GM23338 (cell line): Measurements from ENCODE around the gene HIVEP3.

Experiments
- CREB1 ChIP-seq: fragments of 250-450 bp; sonication (Bioruptor Pico); IDR thresholded peaks from 2 replicates; pipeline ENCODE4 v1.5.0; 2020; ENCODE audit warnings: low read depth, mild to moderate bottlenecking, moderate library complexity
- EZH2 ChIP-seq: fragments of 200-600 bp; sonication (generic); IDR thresholded peaks from one replicate; pipeline ENCODE4 v1.8.0; 2017; ENCODE audit warnings: antibody characterized with exemption, mild to moderate bottlenecking, low read depth; ENCODE audit not compliant: unreplicated experiment
- EZH2phosphoT487 ChIP-seq: fragments of 200-600 bp; sonication (generic); IDR thresholded peaks from one replicate; pipeline ENCODE4 v1.8.1; 2018; ENCODE audit warnings: antibody characterized with exemption; ENCODE audit not compliant: unreplicated experiment
- NANOG ChIP-seq: IDR thresholded peaks from 2 replicates; pipeline ENCODE4 v1.6.1; 2016; ENCODE audit warnings: antibody characterized with exemption, borderline replicate concordance
- POLR2AphosphoS5 ChIP-seq: IDR thresholded peaks from 2 replicates; pipeline ENCODE4 v1.6.1; 2016; ENCODE audit warnings: antibody characterized with exemption, low read depth
- REST ChIP-seq: IDR thresholded peaks from one replicate; pipeline ENCODE4 v1.6.1; 2018; ENCODE audit warnings: antibody characterized with exemption; ENCODE audit not compliant: unreplicated experiment
- STAT1 ChIP-seq: IDR thresholded peaks from one replicate; pipeline ENCODE4 v1.6.1; 2016; ENCODE audit warnings: antibody characterized with exemption; ENCODE audit not compliant: unreplicated experiment
- ZNF114 ChIP-seq: fragments of 250-450 bp; sonication (Bioruptor Pico); IDR thresholded peaks from 2 replicates; pipeline ENCODE4 v1.5.0; 2020; ENCODE audit warnings: mild to moderate bottlenecking, moderate library complexity
- TF ChIP-seq, protein P1 (sequence below), 2 experiments: fragments of 200-600 bp in 1 of 2; sonication (generic) in 1 of 2; conservative IDR thresholded peaks; 2 replicates each; pipeline versions ENCODE4 v1.5.1 to v1.6.1; 2016 to 2017; ENCODE audit warnings: antibody characterized with exemption in 2 of 2, low read depth in 2 of 2, mild to moderate bottlenecking in 2 of 2, moderate library complexity in 1 of 2
- TF ChIP-seq, protein P2 (sequence below): IDR thresholded peaks from 2 replicates; pipeline ENCODE4 v1.6.1; 2016; ENCODE audit warnings: antibody characterized with exemption

- TF ChIP-seq, protein P1, sequence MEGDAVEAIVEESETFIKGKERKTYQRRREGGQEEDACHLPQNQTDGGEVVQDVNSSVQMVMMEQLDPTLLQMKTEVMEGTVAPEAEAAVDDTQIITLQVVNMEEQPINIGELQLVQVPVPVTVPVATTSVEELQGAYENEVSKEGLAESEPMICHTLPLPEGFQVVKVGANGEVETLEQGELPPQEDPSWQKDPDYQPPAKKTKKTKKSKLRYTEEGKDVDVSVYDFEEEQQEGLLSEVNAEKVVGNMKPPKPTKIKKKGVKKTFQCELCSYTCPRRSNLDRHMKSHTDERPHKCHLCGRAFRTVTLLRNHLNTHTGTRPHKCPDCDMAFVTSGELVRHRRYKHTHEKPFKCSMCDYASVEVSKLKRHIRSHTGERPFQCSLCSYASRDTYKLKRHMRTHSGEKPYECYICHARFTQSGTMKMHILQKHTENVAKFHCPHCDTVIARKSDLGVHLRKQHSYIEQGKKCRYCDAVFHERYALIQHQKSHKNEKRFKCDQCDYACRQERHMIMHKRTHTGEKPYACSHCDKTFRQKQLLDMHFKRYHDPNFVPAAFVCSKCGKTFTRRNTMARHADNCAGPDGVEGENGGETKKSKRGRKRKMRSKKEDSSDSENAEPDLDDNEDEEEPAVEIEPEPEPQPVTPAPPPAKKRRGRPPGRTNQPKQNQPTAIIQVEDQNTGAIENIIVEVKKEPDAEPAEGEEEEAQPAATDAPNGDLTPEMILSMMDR (conservative IDR thresholded peaks at IDR 0.05; ENCODE audit: low read depth in 2 of 2): no peak
- TF ChIP-seq POLR2AphosphoS5 (no peak), EZH2 (no peak), EZH2phosphoT487 (no peak), CREB1 (CRISPR knock-in tag) (no peak), REST (no peak), ZNF114 (no peak), STAT1 (no peak), NANOG (no peak)
- TF ChIP-seq, protein P2, sequence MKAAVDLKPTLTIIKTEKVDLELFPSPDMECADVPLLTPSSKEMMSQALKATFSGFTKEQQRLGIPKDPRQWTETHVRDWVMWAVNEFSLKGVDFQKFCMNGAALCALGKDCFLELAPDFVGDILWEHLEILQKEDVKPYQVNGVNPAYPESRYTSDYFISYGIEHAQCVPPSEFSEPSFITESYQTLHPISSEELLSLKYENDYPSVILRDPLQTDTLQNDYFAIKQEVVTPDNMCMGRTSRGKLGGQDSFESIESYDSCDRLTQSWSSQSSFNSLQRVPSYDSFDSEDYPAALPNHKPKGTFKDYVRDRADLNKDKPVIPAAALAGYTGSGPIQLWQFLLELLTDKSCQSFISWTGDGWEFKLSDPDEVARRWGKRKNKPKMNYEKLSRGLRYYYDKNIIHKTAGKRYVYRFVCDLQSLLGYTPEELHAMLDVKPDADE: no peak
Measured at GRCh38 chr1:41507110-41507720, 411.5 kb downstream of the HIVEP3 start.
